HG02852 (cell line): Measurements from ENCODE around the gene YAF2.
"Not testable (repeated sequence)": the region's sequence is repeated elsewhere in the genome, so short reads cannot be mapped to it uniquely, and the experiment has no call there.

ENCODE experiments used
- ATAC-seq: cut with Tn5 transposase; IDR thresholded peaks from one replicate; pipeline ENCODE4 v1.9.1; 2021; ENCODE audit warnings: mild to moderate bottlenecking, moderate library complexity; ENCODE audit not compliant: unreplicated experiment

The YAF2 gene

GRCh38 chr12:42255221-42255865 lies 17.3 kb upstream of the YAF2 start:
- no peak for ATAC-seq

- not testable (repeated sequence) for ATAC-seq
Observed at GRCh38 chr12:42252645-42253044, 14.6 kb upstream of the YAF2 start.

GRCh38 chr12:42249033-42249432 lies 11.0 kb upstream of the YAF2 start:
- ATAC-seq, result not testable (repeated sequence)

- ATAC-seq, result no peak
Observed at GRCh38 chr12:42240131-42240750, 2.2 kb upstream of the YAF2 start.

- peak; percentile 29 for ATAC-seq
Observed at GRCh38 chr12:42237853-42238239, 202 bp downstream of the YAF2 start.

- ATAC-seq, result peak; percentile 77
Observed at GRCh38 chr12:42237052-42237852, 796 bp downstream of the YAF2 start.

GRCh38 chr12:42236017-42236416 lies 2.0 kb downstream of the YAF2 start:
- no peak for ATAC-seq

GRCh38 chr12:42235426-42235825 lies 2.6 kb downstream of the YAF2 start:
- no peak for ATAC-seq

- no peak for ATAC-seq
Observed at GRCh38 chr12:42234970-42235369, 3.1 kb downstream of the YAF2 start.

- not testable (repeated sequence) for ATAC-seq
Observed at GRCh38 chr12:42227525-42227924, 10.5 kb downstream of the YAF2 start.

- not testable (repeated sequence) for ATAC-seq
Observed at GRCh38 chr12:42224501-42224900, 13.5 kb downstream of the YAF2 start.

- no peak for ATAC-seq
Observed at GRCh38 chr12:42222724-42223123, 15.3 kb downstream of the YAF2 start.

- no peak for ATAC-seq
Observed at GRCh38 chr12:42221726-42222125, 16.3 kb downstream of the YAF2 start.

GRCh38 chr12:42217656-42218055 lies 20.4 kb downstream of the YAF2 start:
- no peak for ATAC-seq

GRCh38 chr12:42216737-42217136 lies 21.3 kb downstream of the YAF2 start:
- no peak for ATAC-seq

GRCh38 chr12:42215759-42216158 lies 22.3 kb downstream of the YAF2 start:
- ATAC-seq, result not testable (repeated sequence)

GRCh38 chr12:42213954-42214426 lies 24.1 kb downstream of the YAF2 start:
- ATAC-seq, result no peak

GRCh38 chr12:42213023-42213422 lies 25.0 kb downstream of the YAF2 start:
- no peak for ATAC-seq

- ATAC-seq, result no peak
Observed at GRCh38 chr12:42208574-42208973, 29.5 kb downstream of the YAF2 start.

GRCh38 chr12:42204819-42205218 lies 33.2 kb downstream of the YAF2 start:
- no peak for ATAC-seq

GRCh38 chr12:42204362-42204761 lies 33.7 kb downstream of the YAF2 start:
- no peak for ATAC-seq

- no peak for ATAC-seq
Observed at GRCh38 chr12:42201063-42201462, 37.0 kb downstream of the YAF2 start.
